Stimulated activated CD8-positive, alpha-beta memory T cell treated with anti-CD3 and anti-CD28 coated beads, Interleukin-12 subunit alpha, Interleukin-12 subunit beta, amount 100 ng/mL, for 4 hours (primary cell): ENCODE results near the gene TIAM1.

Experiments used
- DNase-seq: peaks from one replicate; pipeline ENCODE4 v3.0.0-alpha.2; 2020; ENCODE audit warnings: low read depth

TIAM1 gene

GRCh38 chr21:31283025-31283424 is 61.0 kb downstream of the TIAM1 start:
- DNase-seq = no peak

- no peak for DNase-seq
Measured at GRCh38 chr21:31282095-31282709, 61.9 kb downstream of the TIAM1 start.

- DNase-seq = no peak
Measured at GRCh38 chr21:31281561-31281960, 62.5 kb downstream of the TIAM1 start.

- DNase-seq = no peak
Measured at GRCh38 chr21:31279986-31280385, 64.1 kb downstream of the TIAM1 start.

GRCh38 chr21:31279214-31279613 is 64.8 kb downstream of the TIAM1 start:
- DNase-seq = no peak

GRCh38 chr21:31278511-31279130 is 65.4 kb downstream of the TIAM1 start:
- no peak for DNase-seq

- DNase-seq = no peak
Measured at GRCh38 chr21:31276663-31277062, 67.4 kb downstream of the TIAM1 start.

GRCh38 chr21:31275901-31276300 is 68.2 kb downstream of the TIAM1 start:
- DNase-seq = no peak

- no peak for DNase-seq
Measured at GRCh38 chr21:31273278-31273677, 70.8 kb downstream of the TIAM1 start.

- no peak for DNase-seq
Measured at GRCh38 chr21:31268090-31268489, 76.0 kb downstream of the TIAM1 start.

- DNase-seq = no peak
Measured at GRCh38 chr21:31267644-31268043, 76.4 kb downstream of the TIAM1 start.

- DNase-seq = no peak
Measured at GRCh38 chr21:31266241-31266640, 77.8 kb downstream of the TIAM1 start.

- no peak for DNase-seq
Measured at GRCh38 chr21:31265366-31266013, 78.6 kb downstream of the TIAM1 start.

- no peak for DNase-seq
Measured at GRCh38 chr21:31264574-31264973, 79.5 kb downstream of the TIAM1 start.

- no peak for DNase-seq
Measured at GRCh38 chr21:31262728-31263127, 81.3 kb downstream of the TIAM1 start.

- no peak for DNase-seq
Measured at GRCh38 chr21:31261759-31262158, 82.3 kb downstream of the TIAM1 start.

GRCh38 chr21:31260790-31261189 is 83.3 kb downstream of the TIAM1 start:
- DNase-seq = no peak

- DNase-seq = no peak
Measured at GRCh38 chr21:31258073-31258472, 86.0 kb downstream of the TIAM1 start.

- DNase-seq = no peak
Measured at GRCh38 chr21:31257265-31257664, 86.8 kb downstream of the TIAM1 start.

- DNase-seq = no peak
Measured at GRCh38 chr21:31255896-31256295, 88.2 kb downstream of the TIAM1 start.

- no peak for DNase-seq
Measured at GRCh38 chr21:31255036-31255435, 89.0 kb downstream of the TIAM1 start.

GRCh38 chr21:31254131-31254530 is 89.9 kb downstream of the TIAM1 start:
- no peak for DNase-seq

GRCh38 chr21:31253684-31254083 is 90.4 kb downstream of the TIAM1 start:
- no peak for DNase-seq

GRCh38 chr21:31252611-31253010 is 91.5 kb downstream of the TIAM1 start:
- DNase-seq = no peak
